Keratinocyte (primary cell): ENCODE results near the gene SNPH. TPM values are rescaled to one million over a fixed set of nuclear protein-coding genes. Genes with fewer than 3 reads are reported as not detected.
A peak's percentile ranks its signal among the peaks of the same experiment; 100 is the strongest.

Experiments
- DNase-seq: peaks from one replicate; pipeline ENCODE4 v3.0.0-alpha.2; 2011; ENCODE audit warnings: low read depth, missing footprints, low spot score
- FAIRE-seq: peaks from 2 replicates; lab custom pipeline; 2011; peaks lifted over from hg19 to GRCh38; lab: Jason Lieb, UNC
- H2AFZ ChIP-seq: 2 replicates; pipeline ENCODE4 v1.6.0; 2012; ENCODE audit warnings: low read length, control low read depth, inconsistent platforms; ENCODE audit not compliant: control insufficient read depth
- H3K27ac ChIP-seq: 2 replicates; pipeline ENCODE4 v1.5.1; 2011; ENCODE audit warnings: low read length; ENCODE audit not compliant: control insufficient read depth, insufficient read depth
- H3K27me3 ChIP-seq: 3 replicates; pipeline ENCODE4 v1.6.0; 2011; ENCODE audit warnings: low read length; ENCODE audit not compliant: control insufficient read depth, insufficient read depth; ENCODE audit errors: extremely low read depth
- H3K36me3 ChIP-seq, 2 experiments: 2 replicates in 1 of 2; 3 replicates in 1 of 2; pipeline ENCODE4 v1.5.1; 2011; ENCODE audit warnings: low read length in 2 of 2, mild to moderate bottlenecking in 1 of 2; ENCODE audit not compliant: control insufficient read depth in 2 of 2, insufficient read depth in 2 of 2; ENCODE audit errors: extremely low read depth in 1 of 2
- H3K4me1 ChIP-seq: 3 replicates; pipeline ENCODE4 v1.5.1; 2011; ENCODE audit warnings: low read length; ENCODE audit not compliant: control insufficient read depth, insufficient read depth; ENCODE audit errors: extremely low read depth
- H3K4me2 ChIP-seq: 3 replicates; pipeline ENCODE4 v1.6.0; 2011; ENCODE audit warnings: low read depth, low read length; ENCODE audit not compliant: control insufficient read depth, insufficient read depth; ENCODE audit errors: extremely low read depth
- H3K4me3 ChIP-seq, 3 experiments: fragments of 200-600 bp in 1 of 3; sonication (generic) in 1 of 3; 2 replicates in 2 of 3; 3 replicates in 1 of 3; pipeline ENCODE4 v1.5.1; 2011 to 2016; ENCODE audit warnings: low read length in 3 of 3, mild to moderate bottlenecking in 3 of 3, control low read depth in 2 of 3, inconsistent platforms in 1 of 3, low read depth in 1 of 3, mixed read lengths in 1 of 3, mixed run types in 1 of 3, moderate library complexity in 1 of 3; ENCODE audit not compliant: control insufficient read depth in 2 of 3, insufficient read depth in 2 of 3; ENCODE audit errors: extremely low read depth in 1 of 3
- H3K79me2 ChIP-seq: 2 replicates; pipeline ENCODE4 v1.6.0; 2012; ENCODE audit warnings: low read length; ENCODE audit not compliant: control insufficient read depth, insufficient read depth
- H3K9ac ChIP-seq: 3 replicates; pipeline ENCODE4 v1.6.0; 2011; ENCODE audit warnings: low read length; ENCODE audit not compliant: control insufficient read depth, insufficient read depth; ENCODE audit errors: extremely low read depth
- H3K9me1 ChIP-seq: 3 replicates; pipeline ENCODE4 v1.6.0; 2011; ENCODE audit warnings: low read length; ENCODE audit not compliant: control insufficient read depth, insufficient read depth; ENCODE audit errors: extremely low read depth
- H3K9me3 ChIP-seq: 2 replicates; pipeline ENCODE4 v1.5.1; 2012; ENCODE audit warnings: low read depth, low read length; ENCODE audit not compliant: control insufficient read depth
- H4K20me1 ChIP-seq: 3 replicates; pipeline ENCODE4 v1.6.0; 2011; ENCODE audit warnings: low read length; ENCODE audit not compliant: control insufficient read depth, insufficient read depth; ENCODE audit errors: extremely low read depth
- EZH2 ChIP-seq: IDR thresholded peaks from one replicate; pipeline ENCODE4 v1.6.1; 2012; ENCODE audit warnings: inconsistent platforms, mild to moderate bottlenecking, low read length, moderate library complexity
- dilution Hi-C: fragments of 300-500 bp; cut with MboI; formaldehyde crosslinking; loops from one replicate; pipeline ENCODE4 v1.7.0; 2020; ENCODE audit warnings: low sequenced_read_pairs; ENCODE audit not compliant: extremely low pct_ligation_motif_present
- polyA plus RNA-seq, 5 experiments: library from polyadenylated mRNA; depleted of rRNA in 3 of 5; stranded (reverse) in 3 of 5; stranded (forward) in 1 of 5; unstranded in 1 of 5; fragments of >200 nt; gene quantifications; 1 replicate in 1 of 5; 2 replicates in 3 of 5; 3 replicates in 1 of 5; pipeline versions ENCODE4 v1.2.1 to v1.2.3, GENCODE V29; 2011 to 2012; ENCODE audit warnings: missing spikeins in 2 of 5, low read depth in 1 of 5, low replicate concordance in 1 of 5
- TF ChIP-seq, protein P1 (sequence below), 3 experiments: IDR thresholded peaks in 1 of 3; conservative IDR thresholded peaks in 1 of 3; optimal IDR thresholded peaks in 1 of 3; 2 replicates in 2 of 3; 3 replicates in 1 of 3; pipeline versions ENCODE3 to v1.5.1; 2011; ENCODE audit warnings: low read length in 3 of 3, mild to moderate bottlenecking in 3 of 3, moderate library complexity in 2 of 3, control low read depth in 1 of 3, inconsistent platforms in 1 of 3; ENCODE audit not compliant: insufficient read depth in 2 of 3; ENCODE audit errors: extremely low read depth in 1 of 3

SNPH gene
- polyA plus RNA-seq, 1 donor (not counting 4 experiments of a cell fraction or from before 2014, with no cell fraction given): 1.3 TPM

DNA sequence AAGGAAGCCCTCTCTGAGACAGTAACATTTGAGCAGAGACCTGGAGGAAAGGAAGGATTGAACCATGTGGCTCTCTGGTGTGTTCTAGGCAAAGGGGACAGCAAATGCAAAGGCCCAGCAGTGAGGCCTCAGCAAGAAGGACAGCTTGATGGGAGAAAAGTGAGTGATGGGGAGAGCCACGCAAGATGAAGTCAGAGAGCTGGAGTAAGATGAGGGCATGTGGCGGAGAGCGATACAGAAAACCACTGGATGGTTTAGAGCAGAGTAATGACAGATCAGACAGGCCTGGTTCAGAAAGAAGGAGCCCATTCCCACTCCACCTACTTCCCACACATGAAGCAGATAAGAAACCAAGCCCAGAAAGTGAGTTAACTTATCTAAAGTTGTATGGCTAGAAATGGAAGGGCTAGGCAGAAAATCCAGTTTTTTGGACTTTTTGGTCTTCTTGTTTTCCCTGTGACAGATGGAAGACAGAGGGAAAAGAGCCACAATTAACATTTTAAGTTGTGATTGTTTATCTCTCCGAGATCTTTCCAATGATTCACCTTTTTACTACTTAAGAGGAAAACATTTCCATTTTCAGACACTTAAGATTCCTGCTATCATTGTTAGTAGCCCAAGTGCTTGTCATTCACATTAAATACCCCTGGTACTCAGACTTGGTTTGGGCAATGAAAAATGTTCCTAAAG, 723 bp upstream of the SNPH start:
- H3K9ac ChIP-seq: peak overlapping the region; percentile 73
- FAIRE-seq: no peak
- no peaks in the 10 kb centered on the region for H3K9me3 ChIP-seq

DNA sequence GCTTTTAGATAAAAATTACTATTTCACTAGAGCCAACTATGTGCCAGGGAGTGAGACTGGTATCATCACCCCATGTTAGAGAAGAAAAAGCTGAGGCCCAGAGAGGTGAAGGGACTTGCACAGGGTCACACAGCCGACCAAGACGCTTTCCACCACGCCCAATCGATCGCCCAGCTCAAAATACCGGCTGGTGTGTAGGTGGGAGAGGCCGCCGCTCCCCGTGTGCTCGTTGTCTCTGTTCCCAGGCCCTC, 253 bp upstream of the SNPH start:
- no peak for TF ChIP-seq EZH2
- TF ChIP-seq, protein P1, sequence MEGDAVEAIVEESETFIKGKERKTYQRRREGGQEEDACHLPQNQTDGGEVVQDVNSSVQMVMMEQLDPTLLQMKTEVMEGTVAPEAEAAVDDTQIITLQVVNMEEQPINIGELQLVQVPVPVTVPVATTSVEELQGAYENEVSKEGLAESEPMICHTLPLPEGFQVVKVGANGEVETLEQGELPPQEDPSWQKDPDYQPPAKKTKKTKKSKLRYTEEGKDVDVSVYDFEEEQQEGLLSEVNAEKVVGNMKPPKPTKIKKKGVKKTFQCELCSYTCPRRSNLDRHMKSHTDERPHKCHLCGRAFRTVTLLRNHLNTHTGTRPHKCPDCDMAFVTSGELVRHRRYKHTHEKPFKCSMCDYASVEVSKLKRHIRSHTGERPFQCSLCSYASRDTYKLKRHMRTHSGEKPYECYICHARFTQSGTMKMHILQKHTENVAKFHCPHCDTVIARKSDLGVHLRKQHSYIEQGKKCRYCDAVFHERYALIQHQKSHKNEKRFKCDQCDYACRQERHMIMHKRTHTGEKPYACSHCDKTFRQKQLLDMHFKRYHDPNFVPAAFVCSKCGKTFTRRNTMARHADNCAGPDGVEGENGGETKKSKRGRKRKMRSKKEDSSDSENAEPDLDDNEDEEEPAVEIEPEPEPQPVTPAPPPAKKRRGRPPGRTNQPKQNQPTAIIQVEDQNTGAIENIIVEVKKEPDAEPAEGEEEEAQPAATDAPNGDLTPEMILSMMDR (optimal IDR thresholded peaks at IDR 0.05 in 1 of 3, IDR thresholded peaks at IDR 0.05 in 1 of 3, conservative IDR thresholded peaks at IDR 0.05 in 1 of 3; ENCODE audit: extremely low read depth in 1 of 3, insufficient read depth in 2 of 3, low read length in 3 of 3): no peak
- H3K9ac ChIP-seq: peak overlapping the region; percentile 73
- H3K9me3 ChIP-seq: no peaks in the 10 kb centered on the region
- H3K4me2 ChIP-seq: peak overlapping the region; percentile 83
- no peaks in the 10 kb centered on the region for H3K79me2 ChIP-seq
- peaks cover 13% of the 10 kb centered on the region for H3K4me1 ChIP-seq
- DNase-seq (no peak), FAIRE-seq (no peak)
- H2AFZ ChIP-seq: peak overlapping the region; percentile 99
- H3K4me3 ChIP-seq: peak overlapping the region; percentile 68 to 88 (median 73)
- no peaks in the 10 kb centered on the region for H4K20me1 ChIP-seq
- peaks cover 2% of the 10 kb centered on the region for H3K27me3 ChIP-seq
- H3K27ac ChIP-seq: peak overlapping the region; percentile 43
- H3K9me1 ChIP-seq: no peaks in the 10 kb centered on the region
- dilution Hi-C loops: no loop called here
- no peaks in the 10 kb centered on the region for H3K36me3 ChIP-seq

More for the DNA sequence above, 723 bp upstream of the SNPH start:
- Histone ChIP-seq H3K27me3 (peaks cover 3% of the 10 kb centered on the region), H4K20me1 (no peaks in the 10 kb centered on the region), H3K79me2 (no peaks in the 10 kb centered on the region), H3K4me3 (peak overlapping the region; percentile 68 to 88 (median 73)), H3K27ac (peak overlapping the region; percentile 43), H3K4me2 (peak overlapping the region; percentile 83), H3K4me1 (peaks cover 13% of the 10 kb centered on the region), H3K9me1 (no peaks in the 10 kb centered on the region), H3K36me3 (no peaks in the 10 kb centered on the region), H2AFZ (peak overlapping the region; percentile 99)
- dilution Hi-C loops: no loop called here
- no peak for DNase-seq
- no peak for TF ChIP-seq EZH2
- TF ChIP-seq, protein P1 (optimal IDR thresholded peaks at IDR 0.05 in 1 of 3, IDR thresholded peaks at IDR 0.05 in 1 of 3, conservative IDR thresholded peaks at IDR 0.05 in 1 of 3; ENCODE audit: extremely low read depth in 1 of 3, insufficient read depth in 2 of 3, low read length in 3 of 3): no peak
